ENCODE results near the gene KLRG1. TPM values are rescaled to one million over a fixed set of nuclear protein-coding genes. Genes with fewer than 3 reads are reported as not detected.

The KLRG1 gene
- polyA plus RNA-seq, 2 of the 4 experiments (the other 2 are of a cell fraction): 5.1 to 9.4 TPM

- POLR2A ChIA-PET: no interaction called here
- FAIRE-seq: no peak
- TF ChIP-seq EP300 (IDR thresholded peaks at IDR 0.05) (no peak), POLR2A (IDR thresholded peaks at IDR 0.05; ENCODE audit: low read length) (no peak), MAX (IDR thresholded peaks at IDR 0.05) (no peak), ZFP36 (IDR thresholded peaks at IDR 0.05; ENCODE audit: borderline replicate concordance, partially characterized antibody) (no peak), PBX3 (IDR thresholded peaks at IDR 0.05) (no peak), HES2 (IDR thresholded peaks at IDR 0.05) (no peak), ZSCAN20 (CRISPR knock-in tag; IDR thresholded peaks at IDR 0.05) (no peak), RAD21 (conservative IDR thresholded peaks at IDR 0.05 in 1 of 2, IDR thresholded peaks at IDR 0.05 in 1 of 2) (no peak), ELK1 (IDR thresholded peaks at IDR 0.05; ENCODE audit: low read depth, low read length) (no peak), HOXA7 (CRISPR knock-in tag; IDR thresholded peaks at IDR 0.05) (no peak), FOSL2 (IDR thresholded peaks at IDR 0.05) (no peak), FOSL2 (CRISPR knock-in tag; IDR thresholded peaks at IDR 0.05) (no peak), POLR2AphosphoS2 (conservative IDR thresholded peaks at IDR 0.05; ENCODE audit: low read length) (no peak), RFX5 (IDR thresholded peaks at IDR 0.05) (no peak), HOXB13 (CRISPR knock-in tag; IDR thresholded peaks at IDR 0.05; ENCODE audit: low read depth) (no peak), MYC (IDR thresholded peaks at IDR 0.05; ENCODE audit: borderline replicate concordance, low read length) (no peak), RNF2 (IDR thresholded peaks at IDR 0.05; ENCODE audit: borderline replicate concordance, low read depth) (no peak), CHD4 (IDR thresholded peaks at IDR 0.05; ENCODE audit: borderline replicate concordance) (no peak)
- no peaks in the 10 kb centered on the region for H3K4me1 ChIP-seq
- H3K4me2 ChIP-seq: no peak overlapping the region
- WGBS (ENCODE audit: missing lambda C conversion rate): 67% methylated on average over 7 of the region's 7 CpGs
- no peak for DNase-seq (ENCODE audit: low read depth in 1 of 2, low spot score in 1 of 2)
- CTCF ChIA-PET: interaction anchor here (0.8 kb wide), 1 partner anchor 26 kb away, joined by 3 read pairs; no protein-coding TSS in a partner anchor
- H3K27ac ChIP-seq: no peak overlapping the region
- no peak overlapping the region for H3K4me3 ChIP-seq
- no peak for ATAC-seq
- H3K9me3 ChIP-seq: 0 out of 3 replicates have a peak, but pooled peaks cover 2% of the 10 kb centered on the region
Observed at GRCh38 chr12:8956772-8957171, 32.6 kb upstream of the KLRG1 start.

- no peak for TF ChIP-seq CHD2 (IDR thresholded peaks at IDR 0.05; ENCODE audit: low read length, partially characterized antibody)
- TF ChIP-seq NPAS2 (CRISPR knock-in tag; IDR thresholded peaks at IDR 0.05; ENCODE audit: borderline replicate concordance): no peak
- no peak for TF ChIP-seq FOSL2 (IDR thresholded peaks at IDR 0.05)
- no peak for TF ChIP-seq FOSL2 (CRISPR knock-in tag; IDR thresholded peaks at IDR 0.05)
- no peak for TF ChIP-seq KDM1A (IDR thresholded peaks at IDR 0.05; ENCODE audit: low read depth)
- TF ChIP-seq ZNF302 (CRISPR knock-in tag; IDR thresholded peaks at IDR 0.05): no peak
- TF ChIP-seq FOSB (CRISPR knock-in tag; IDR thresholded peaks at IDR 0.05): no peak
- no peak for TF ChIP-seq ZSCAN20 (CRISPR knock-in tag; IDR thresholded peaks at IDR 0.05)
- TF ChIP-seq MAX (IDR thresholded peaks at IDR 0.05): no peak
- no peak for TF ChIP-seq NFE2L2 (conservative IDR thresholded peaks at IDR 0.05; ENCODE audit: low read length)
- TF ChIP-seq EHF (CRISPR knock-in tag; IDR thresholded peaks at IDR 0.05): no peak
- no peak for TF ChIP-seq RCOR1 (IDR thresholded peaks at IDR 0.05; ENCODE audit: low read depth, low read length)
- TF ChIP-seq JUNB (IDR thresholded peaks at IDR 0.05): no peak
- TF ChIP-seq HMGXB4 (CRISPR knock-in tag; IDR thresholded peaks at IDR 0.05; ENCODE audit: borderline replicate concordance): no peak
- no peak for TF ChIP-seq POLR2A (IDR thresholded peaks at IDR 0.05; ENCODE audit: low read length)
- TF ChIP-seq HOXB13 (CRISPR knock-in tag; IDR thresholded peaks at IDR 0.05; ENCODE audit: low read depth): no peak
- TF ChIP-seq ZFP36 (IDR thresholded peaks at IDR 0.05; ENCODE audit: borderline replicate concordance, partially characterized antibody): no peak
- no peak for TF ChIP-seq EP300 (IDR thresholded peaks at IDR 0.05)
- TF ChIP-seq ESRRA (IDR thresholded peaks at IDR 0.05; ENCODE audit: borderline replicate concordance, low read length): no peak
- TF ChIP-seq NR3C1 (IDR thresholded peaks at IDR 0.05): no peak
- no peak for TF ChIP-seq FOXS1 (CRISPR knock-in tag; IDR thresholded peaks at IDR 0.05)
- no peak overlapping the region for H3K27ac ChIP-seq
- ChIA-PET POLR2A (no interaction called here), CTCF (interaction anchor here (1.3 kb wide), 1 partner anchor 8 kb away, joined by 5 read pairs; the partner anchor contains the start of gene M6PR)
- H3K4me3 ChIP-seq: no peak overlapping the region
- WGBS (ENCODE audit: missing lambda C conversion rate): 79% methylated on average over 4 of the region's 4 CpGs
- H3K4me2 ChIP-seq: no peak overlapping the region
- no peak for DNase-seq (ENCODE audit: low read depth in 1 of 2, low spot score in 1 of 2)
- H3K9me3 ChIP-seq: 0 out of 3 replicates have a peak, but pooled peaks cover 4% of the 10 kb centered on the region
- FAIRE-seq: no peak
- no peak for ATAC-seq
- no peaks in the 10 kb centered on the region for H3K4me1 ChIP-seq
Observed at GRCh38 chr12:8957561-8957960, 31.8 kb upstream of the KLRG1 start.
